ACC112 (cell line): ENCODE data around the gene MGRN1.

ENCODE experiments used
- H2AFZ ChIP-seq: fragments of 200-600 bp; sonication (generic); one replicate; pipeline ENCODE4 v1.6.0; 2017; ENCODE audit warnings: antibody characterized with exemption, low read length; ENCODE audit not compliant: unreplicated experiment
- H3K27ac ChIP-seq: fragments of 200-600 bp; sonication (generic); 2 replicates; pipeline ENCODE4 v1.5.1; 2014; ENCODE audit warnings: low read depth, mild to moderate bottlenecking, antibody characterized with exemption, low read length, moderate library complexity
- H3K27me3 ChIP-seq: fragments of 200-600 bp; sonication (generic); 2 replicates; pipeline ENCODE4 v1.6.1; 2014; ENCODE audit warnings: mild to moderate bottlenecking, antibody characterized with exemption, low read length, moderate library complexity, mixed read lengths; ENCODE audit not compliant: insufficient read depth
- H3K36me3 ChIP-seq: fragments of 200-600 bp; sonication (generic); 2 replicates; pipeline ENCODE4 v1.6.1; 2016; ENCODE audit warnings: mild to moderate bottlenecking, antibody characterized with exemption, low read length, moderate library complexity, mixed read lengths; ENCODE audit not compliant: insufficient read depth
- H3K4me1 ChIP-seq: fragments of 200-600 bp; sonication (generic); one replicate; pipeline ENCODE4 v1.6.1; 2016; ENCODE audit warnings: low read length, mixed read lengths; ENCODE audit not compliant: insufficient read depth, unreplicated experiment, control insufficient read depth
- H3K4me3 ChIP-seq: fragments of 200-600 bp; sonication (generic); 2 replicates; pipeline ENCODE4 v1.5.1; 2014; ENCODE audit warnings: mild to moderate bottlenecking, low read depth, low read length
- H3K79me2 ChIP-seq: fragments of 200-600 bp; sonication (generic); one replicate; pipeline ENCODE4 v1.6.0; 2016; ENCODE audit warnings: low read length; ENCODE audit not compliant: control insufficient read depth, unreplicated experiment, insufficient read depth

MGRN1 gene

GRCh38 chr16:4689864-4690704, 65.5 kb downstream of the MGRN1 start:
- no peak overlapping the region for H2AFZ ChIP-seq
- H3K4me3 ChIP-seq, result no peak overlapping the region
- H3K36me3 ChIP-seq, result 0 out of 2 replicates have a peak, but pooled peaks cover 3% of the 10 kb centered on the region
- H3K79me2 ChIP-seq, result no peaks in the 10 kb centered on the region
- peaks cover 9% of the 10 kb centered on the region for H3K4me1 ChIP-seq
- no peaks in the 10 kb centered on the region for H3K27me3 ChIP-seq
- H3K27ac ChIP-seq, result no peak overlapping the region

GRCh38 chr16:4690946-4691665, 66.5 kb downstream of the MGRN1 start:
- H3K4me3 ChIP-seq, result no peak overlapping the region

GRCh38 chr16:4691666-4692412, 67.2 kb downstream of the MGRN1 start:
- Histone ChIP-seq H3K27ac (no peak overlapping the region), H3K27me3 (no peaks in the 10 kb centered on the region), H3K4me1 (peaks cover 22% of the 10 kb centered on the region)

More at GRCh38 chr16:4690946-4691665, 66.5 kb downstream of the MGRN1 start:
- H3K79me2 ChIP-seq, result no peaks in the 10 kb centered on the region
- no peak overlapping the region for H2AFZ ChIP-seq
- peaks cover 3% of the 10 kb centered on the region; the same call in 1 of the 2 replicates for H3K36me3 ChIP-seq
- H3K27me3 ChIP-seq, result no peaks in the 10 kb centered on the region
- H3K4me1 ChIP-seq, result peaks cover 18% of the 10 kb centered on the region
- H3K27ac ChIP-seq, result no peak overlapping the region

GRCh38 chr16:4692460-4693295, 68.1 kb downstream of the MGRN1 start:
- peaks cover 2% of the 10 kb centered on the region; the same call in 1 of the 2 replicates for H3K36me3 ChIP-seq
- H2AFZ ChIP-seq, result peak overlapping the region; percentile 73
- H3K27me3 ChIP-seq, result no peaks in the 10 kb centered on the region
- peaks cover 22% of the 10 kb centered on the region for H3K4me1 ChIP-seq
- peak overlapping the region; percentile 89 for H3K4me3 ChIP-seq
- no peaks in the 10 kb centered on the region for H3K79me2 ChIP-seq
- no peak overlapping the region for H3K27ac ChIP-seq

More at GRCh38 chr16:4691666-4692412, 67.2 kb downstream of the MGRN1 start:
- Histone ChIP-seq H3K4me3 (no peak overlapping the region), H3K79me2 (no peaks in the 10 kb centered on the region), H2AFZ (no peak overlapping the region), H3K36me3 (peaks cover 3% of the 10 kb centered on the region; the same call in 1 of the 2 replicates)

GRCh38 chr16:4693296-4693955, 68.8 kb downstream of the MGRN1 start, which contains the start of gene NUDT16L1:
TSS of gene NUDT16L1 (plus strand) at chr16:4693562. CDS start at chr16:4693727, 165 bp downstream.
- Histone ChIP-seq H3K4me3 (peak within 1 kb of the TSS; percentile 89), H2AFZ (peak within 1 kb of the TSS; percentile 73), H3K27ac (peak within 1 kb of the TSS; percentile 17; the same call in 1 of the 2 replicates), H3K36me3 (no peaks in the 10 kb centered on the region; the same call in 1 of the 2 replicates), H3K27me3 (no peaks in the 10 kb centered on the region), H3K79me2 (no peaks in the 10 kb centered on the region), H3K4me1 (peaks cover 22% of the 10 kb centered on the region)

- H3K27ac ChIP-seq, result peak overlapping the region; percentile 17; the same call in 1 of the 2 replicates
- peak overlapping the region; percentile 62 for H2AFZ ChIP-seq
These were observed 69.5 kb downstream of the MGRN1 start for GRCh38 chr16:4693956-4694641.

GRCh38 chr16:4694642-4695451, 70.2 kb downstream of the MGRN1 start:
- peaks cover 22% of the 10 kb centered on the region for H3K4me1 ChIP-seq
- H3K4me3 ChIP-seq, result peak overlapping the region; percentile 89
- no peak overlapping the region for H2AFZ ChIP-seq
- no peaks in the 10 kb centered on the region for H3K79me2 ChIP-seq
- no peak overlapping the region for H3K27ac ChIP-seq
- H3K27me3 ChIP-seq, result no peaks in the 10 kb centered on the region
- no peaks in the 10 kb centered on the region; the same call in 1 of the 2 replicates for H3K36me3 ChIP-seq

More at GRCh38 chr16:4693956-4694641, 69.5 kb downstream of the MGRN1 start:
- Histone ChIP-seq H3K4me1 (peaks cover 22% of the 10 kb centered on the region), H3K79me2 (no peaks in the 10 kb centered on the region), H3K27me3 (no peaks in the 10 kb centered on the region), H3K4me3 (peak overlapping the region; percentile 89), H3K36me3 (no peaks in the 10 kb centered on the region; the same call in 1 of the 2 replicates)

GRCh38 chr16:4695473-4696171, 71.0 kb downstream of the MGRN1 start:
- Histone ChIP-seq H3K4me1 (peaks cover 22% of the 10 kb centered on the region), H2AFZ (no peak overlapping the region), H3K27me3 (no peaks in the 10 kb centered on the region), H3K79me2 (no peaks in the 10 kb centered on the region), H3K36me3 (peaks cover 2% of the 10 kb centered on the region; the same call in 1 of the 2 replicates), H3K4me3 (no peak overlapping the region; the same call in 1 of the 2 replicates), H3K27ac (no peak overlapping the region)
